Kidney (tissue), 14 donors: ENCODE results near the gene KLF7. TPM values are rescaled to one million over a fixed set of nuclear protein-coding genes. Genes with fewer than 3 reads are reported as not detected.

Source experiments
- DNase-seq, 5 donors: peaks; one replicate each; pipeline ENCODE4 v3.0.0-alpha.2; 2013 to 2020
- FAIRE-seq: peaks from 2 replicates; lab custom pipeline; 2012; peaks lifted over from hg19 to GRCh38; lab: Jason Lieb, UNC
- H3K27ac ChIP-seq, 2 donors: one replicate each; pipeline ENCODE4 v1.7.0; 2013; ENCODE audit warnings: low read depth in 2 of 2, low read length in 2 of 2, inconsistent platforms in 1 of 2
- H3K27me3 ChIP-seq: one replicate; pipeline ENCODE4 v1.7.1; 2013; ENCODE audit warnings: low read length, inconsistent platforms; ENCODE audit not compliant: control insufficient read depth, insufficient read depth
- H3K36me3 ChIP-seq, 3 donors: one replicate each; pipeline versions ENCODE4 v1.7.0 to v1.7.1; 2013; ENCODE audit warnings: low read length in 3 of 3, control low read depth in 1 of 3, inconsistent platforms in 1 of 3; ENCODE audit not compliant: insufficient read depth in 3 of 3, control insufficient read depth in 2 of 3
- H3K4me1 ChIP-seq, 3 donors: one replicate each; pipeline versions ENCODE4 v1.7.0 to v1.7.1; 2013; ENCODE audit warnings: low read length in 3 of 3, inconsistent platforms in 1 of 3, low read depth in 1 of 3; ENCODE audit not compliant: control insufficient read depth in 2 of 3, insufficient read depth in 2 of 3
- H3K4me3 ChIP-seq, 3 donors: one replicate each; pipeline versions ENCODE4 v1.7.0 to v1.8.1; 2013; ENCODE audit warnings: low read length in 3 of 3, control low read depth in 1 of 3, inconsistent platforms in 1 of 3
- H3K9ac ChIP-seq, 3 donors: one replicate each; pipeline versions ENCODE4 v1.7.0 to v1.7.1; 2013; ENCODE audit warnings: low read length in 3 of 3, control low read depth in 1 of 3, inconsistent platforms in 1 of 3
- H3K9me3 ChIP-seq, 3 donors: one replicate each; pipeline versions ENCODE4 v1.7.0 to v1.7.1; 2013; ENCODE audit warnings: low read length in 3 of 3, control low read depth in 1 of 3, inconsistent platforms in 1 of 3; ENCODE audit not compliant: control insufficient read depth in 2 of 3, insufficient read depth in 1 of 3
- intact Hi-C: fragments of 100-400 bp; cut with DNase I; formaldehyde crosslinking; loops from one replicate; pipeline ENCODE4 v1.11.1; 2022
- polyA plus RNA-seq: library from polyadenylated mRNA; stranded (reverse); fragments of 350-450 nt; fragmentation: Illumina TruSeq; extraction: RNeasy Lipid Tissue Mini Kit (QIAGEN cat#74804); gene quantifications from one replicate; pipeline ENCODE4 v1.2.3, GENCODE V29; 2014; ENCODE audit warnings: low read depth, low replicate concordance; ENCODE audit not compliant: insufficient read depth
- total RNA-seq: library from RNA; stranded (reverse); fragmentation: NEBNext Ultra II Directional; extraction: Animal tissue kit (Norgen Biotek cat#: 25700); gene quantifications from one replicate; pipeline ENCODE4 v1.2.1, GENCODE V29; 2021
- TF ChIP-seq, protein P1 (sequence below): IDR thresholded peaks from 3 replicates; pipeline ENCODE4 v1.5.1; 2012; ENCODE audit warnings: mild to moderate bottlenecking, moderate library complexity, borderline replicate concordance; ENCODE audit not compliant: insufficient read depth; ENCODE audit errors: extremely low read depth
- donor health status: control.
- donor health status: control.
- donor health status: control.
- donor health status: control.
- donor health status: control.
- donor health status: DM: yes; HTN: yes; CAD: no.
- donor health status: Normal renal cell carcinoma (clear cell type).

The KLF7 gene
- total and polyA plus RNA-seq, 2 donors from 2014 or later, result 2.9 to 61.5 TPM

GRCh38 chr2:207137596-207138337 lies 28.0 kb downstream of the KLF7 start:
- Histone ChIP-seq H3K27ac (peak overlapping the region in 1 of 2 donors; percentile 68), H3K4me1 (peaks cover 5 to 35% (median 25%) of the 10 kb centered on the region in 3 donors), H3K27me3 (no peaks in the 10 kb centered on the region), H3K9ac (no peak overlapping the region), H3K9me3 (no peaks in the 10 kb centered on the region), H3K4me3 (no peak overlapping the region), H3K36me3 (no peaks in the 10 kb centered on the region)
- FAIRE-seq (no peak), DNase-seq (no peak)
- TF ChIP-seq, protein P1, sequence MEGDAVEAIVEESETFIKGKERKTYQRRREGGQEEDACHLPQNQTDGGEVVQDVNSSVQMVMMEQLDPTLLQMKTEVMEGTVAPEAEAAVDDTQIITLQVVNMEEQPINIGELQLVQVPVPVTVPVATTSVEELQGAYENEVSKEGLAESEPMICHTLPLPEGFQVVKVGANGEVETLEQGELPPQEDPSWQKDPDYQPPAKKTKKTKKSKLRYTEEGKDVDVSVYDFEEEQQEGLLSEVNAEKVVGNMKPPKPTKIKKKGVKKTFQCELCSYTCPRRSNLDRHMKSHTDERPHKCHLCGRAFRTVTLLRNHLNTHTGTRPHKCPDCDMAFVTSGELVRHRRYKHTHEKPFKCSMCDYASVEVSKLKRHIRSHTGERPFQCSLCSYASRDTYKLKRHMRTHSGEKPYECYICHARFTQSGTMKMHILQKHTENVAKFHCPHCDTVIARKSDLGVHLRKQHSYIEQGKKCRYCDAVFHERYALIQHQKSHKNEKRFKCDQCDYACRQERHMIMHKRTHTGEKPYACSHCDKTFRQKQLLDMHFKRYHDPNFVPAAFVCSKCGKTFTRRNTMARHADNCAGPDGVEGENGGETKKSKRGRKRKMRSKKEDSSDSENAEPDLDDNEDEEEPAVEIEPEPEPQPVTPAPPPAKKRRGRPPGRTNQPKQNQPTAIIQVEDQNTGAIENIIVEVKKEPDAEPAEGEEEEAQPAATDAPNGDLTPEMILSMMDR, result no peak
- intact Hi-C loops, result no loop called here

DNA sequence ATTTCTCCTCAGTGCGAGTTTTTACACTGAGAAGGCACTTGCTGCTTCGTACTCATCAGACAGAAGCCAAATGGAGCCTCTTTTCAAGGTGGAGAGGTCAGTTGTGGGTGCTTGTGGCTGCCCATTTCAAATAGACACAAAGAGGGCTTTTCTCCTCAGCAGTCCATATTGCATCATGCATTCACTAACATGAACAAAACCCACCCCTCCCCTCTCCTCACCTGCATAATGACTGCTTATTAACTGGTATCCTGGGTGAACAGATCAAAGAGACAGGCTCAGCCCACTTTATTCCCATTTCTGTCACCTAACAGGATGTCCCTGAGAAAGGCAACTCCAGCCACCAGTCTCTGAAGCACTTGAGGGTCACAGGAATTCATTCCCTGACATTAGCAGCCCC lies 28.9 kb downstream of the KLF7 start:
- no peaks in the 10 kb centered on the region for H3K36me3 ChIP-seq
- H3K4me1 ChIP-seq, result peaks cover 6 to 31% (median 20%) of the 10 kb centered on the region in 3 donors
- DNase-seq (no peak), FAIRE-seq (no peak)
- peak overlapping the region in 1 of 2 donors; percentile 68 for H3K27ac ChIP-seq
- intact Hi-C loops, result no loop called here
- H3K9me3 ChIP-seq, result no peaks in the 10 kb centered on the region
- no peaks in the 10 kb centered on the region for H3K27me3 ChIP-seq
- H3K4me3 ChIP-seq, result no peak overlapping the region
- no peak overlapping the region for H3K9ac ChIP-seq
- TF ChIP-seq, protein P1, result no peak

- Histone ChIP-seq H3K27me3 (no peaks in the 10 kb centered on the region), H3K36me3 (no peaks in the 10 kb centered on the region), H3K9me3 (no peaks in the 10 kb centered on the region), H3K9ac (no peak overlapping the region), H3K4me3 (no peak overlapping the region), H3K4me1 (peaks cover 6 to 33% (median 20%) of the 10 kb centered on the region in 3 donors), H3K27ac (peak overlapping the region; percentile 43 to 71)
- FAIRE-seq, result no peak
- intact Hi-C loops, result no loop called here
- TF ChIP-seq, protein P1, result no peak
- no peak for DNase-seq
These were observed 29.8 kb downstream of the KLF7 start for GRCh38 chr2:207135801-207136457.
